H1 (cell line): ENCODE results near the gene RFTN2. TPM values are rescaled to one million over a fixed set of nuclear protein-coding genes. Genes with fewer than 3 reads are reported as not detected.

ENCODE experiments used
- CTCF ChIA-PET: fragments of 300-600 bp; sonication (Branson Sonifier 250); formaldehyde crosslinking; loops from one replicate; lab custom pipeline; 2021; ENCODE audit not compliant: partially characterized antibody; lab: Charles Lee
- POLR2A ChIA-PET: fragments of 300-600 bp; sonication (Branson Sonifier 250); formaldehyde crosslinking; loops from one replicate; lab custom pipeline; 2021; ENCODE audit warnings: inconsistent platforms; ENCODE audit not compliant: partially characterized antibody; lab: Charles Lee
- DNase-seq, 2 experiments: peaks; one replicate each; pipeline versions ENCODE4 v3.0.0 to v3.0.0-alpha.2; 2010 to 2022; ENCODE audit warnings: low spot score in 2 of 2, low read depth in 1 of 2, mixed read lengths in 1 of 2
- FAIRE-seq: peaks from 2 replicates; lab custom pipeline; 2011; peaks lifted over from hg19 to GRCh38; lab: Jason Lieb, UNC
- H2AFZ ChIP-seq: 2 replicates; pipeline ENCODE4 v1.8.1; 2012; ENCODE audit warnings: low read length, inconsistent platforms
- H2AK5ac ChIP-seq: 2 replicates; pipeline ENCODE4 v1.6.1; 2013; ENCODE audit warnings: low read depth, low read length
- H2BK120ac ChIP-seq: replicated peaks from 2 replicates; pipeline ENCODE3; 2013; ENCODE audit warnings: low read depth, low read length, inconsistent platforms
- H2BK12ac ChIP-seq: 2 replicates; pipeline ENCODE4 v1.6.1; 2013; ENCODE audit warnings: low read depth, low read length
- H2BK15ac ChIP-seq: 2 replicates; pipeline ENCODE4 v1.6.1; 2013; ENCODE audit warnings: low read length
- H2BK20ac ChIP-seq: 2 replicates; pipeline ENCODE4 v1.6.1; 2013; ENCODE audit warnings: low read length
- H2BK5ac ChIP-seq: 2 replicates; pipeline ENCODE4 v1.6.1; 2013; ENCODE audit warnings: low read depth, low read length
- H3K14ac ChIP-seq: 2 replicates; pipeline ENCODE4 v1.6.1; 2013; ENCODE audit warnings: inconsistent platforms; ENCODE audit not compliant: insufficient read length
- H3K18ac ChIP-seq: 2 replicates; pipeline ENCODE4 v1.6.1; 2013; ENCODE audit warnings: low read length; ENCODE audit errors: extremely low read depth
- H3K23ac ChIP-seq: 2 replicates; pipeline ENCODE4 v1.6.1; 2013; ENCODE audit warnings: inconsistent platforms; ENCODE audit not compliant: insufficient read length
- H3K23me2 ChIP-seq: 2 replicates; pipeline ENCODE4 v1.6.1; 2013; ENCODE audit warnings: low read depth, low read length
- H3K27ac ChIP-seq: 2 replicates; pipeline ENCODE4 v1.6.1; 2011; ENCODE audit warnings: low read depth, low read length, inconsistent platforms
- H3K27me3 ChIP-seq, 4 experiments: replicated peaks in 1 of 4; 1 replicate in 1 of 4; 2 replicates in 3 of 4; pipeline versions ENCODE4 v1.6.1 to v1.8.1; 2011 to 2013; ENCODE audit warnings: low read length in 3 of 4, mild to moderate bottlenecking in 3 of 4, inconsistent platforms in 2 of 4, mixed read lengths in 2 of 4, moderate library complexity in 1 of 4; ENCODE audit not compliant: control insufficient read depth in 3 of 4, insufficient read depth in 3 of 4; ENCODE audit errors: extremely low read depth in 1 of 4
- H3K36me3 ChIP-seq, 4 experiments: 2 replicates each; pipeline versions ENCODE4 v1.6.1 to v1.8.1; 2011 to 2013; ENCODE audit warnings: mild to moderate bottlenecking in 4 of 4, low read length in 3 of 4, moderate library complexity in 2 of 4, control low read depth in 1 of 4, inconsistent platforms in 1 of 4; ENCODE audit not compliant: insufficient read depth in 4 of 4, control insufficient read depth in 2 of 4
- H3K4ac ChIP-seq: replicated peaks from 2 replicates; pipeline ENCODE3; 2013; ENCODE audit warnings: low read length, low read depth, mixed read lengths, inconsistent platforms; ENCODE audit not compliant: insufficient read length
- H3K4me1 ChIP-seq, 4 experiments: replicated peaks in 1 of 4; 1 replicate in 1 of 4; 2 replicates in 3 of 4; pipeline versions ENCODE4 v1.6.1 to v1.8.1; 2011 to 2013; ENCODE audit warnings: low read length in 3 of 4, inconsistent platforms in 2 of 4, mixed read lengths in 1 of 4; ENCODE audit not compliant: insufficient read depth in 4 of 4, control insufficient read depth in 3 of 4
- H3K4me2 ChIP-seq, 2 experiments: 2 replicates each; pipeline versions ENCODE4 v1.6.1 to v1.8.1; 2011 to 2013; ENCODE audit warnings: low read depth in 2 of 2, low read length in 2 of 2, control low read depth in 1 of 2, inconsistent platforms in 1 of 2, mild to moderate bottlenecking in 1 of 2; ENCODE audit not compliant: insufficient read depth in 1 of 2
- H3K4me3 ChIP-seq, 4 experiments: fragments of 200-600, 300-600 bp in 1 of 4; sonication (generic), shearing (Covaris generic), sonication (Bioruptor Twin) in 1 of 4; 2 replicates each; pipeline versions ENCODE4 v1.5.1 to v1.8.1; 2011 to 2016; ENCODE audit warnings: low read length in 4 of 4, low read depth in 3 of 4, control low read depth in 2 of 4, inconsistent platforms in 2 of 4, mild to moderate bottlenecking in 2 of 4, mixed read lengths in 1 of 4, moderate library complexity in 1 of 4; ENCODE audit not compliant: insufficient read depth in 2 of 4; ENCODE audit errors: extremely low read depth in 1 of 4
- H3K56ac ChIP-seq: replicated peaks from 2 replicates; pipeline ENCODE3; 2013; ENCODE audit warnings: low read depth, mild to moderate bottlenecking, mixed read lengths, low read length, inconsistent platforms; ENCODE audit not compliant: insufficient read length
- H3K79me1 ChIP-seq: 2 replicates; pipeline ENCODE4 v1.6.1; 2013; ENCODE audit warnings: low read depth, low read length, control low read depth
- H3K79me2 ChIP-seq, 2 experiments: 2 replicates each; pipeline versions ENCODE4 v1.6.1 to v1.8.1; 2012 to 2013; ENCODE audit warnings: low read length in 2 of 2, mild to moderate bottlenecking in 2 of 2, inconsistent platforms in 1 of 2; ENCODE audit not compliant: insufficient read depth in 2 of 2, control insufficient read depth in 1 of 2
- H3K9ac ChIP-seq, 4 experiments: replicated peaks in 1 of 4; 1 replicate in 1 of 4; 2 replicates in 3 of 4; pipeline versions ENCODE4 v1.6.1 to v1.8.1; 2011 to 2013; ENCODE audit warnings: low read depth in 3 of 4, low read length in 3 of 4, control low read depth in 2 of 4, mild to moderate bottlenecking in 2 of 4, moderate library complexity in 2 of 4, inconsistent platforms in 1 of 4; ENCODE audit errors: extremely low read depth in 1 of 4
- H3K9me3 ChIP-seq, 2 experiments: 2 replicates each; pipeline versions ENCODE4 v1.6.1 to v1.8.1; 2012 to 2013; ENCODE audit warnings: mild to moderate bottlenecking in 2 of 2, moderate library complexity in 2 of 2, control low read depth in 1 of 2, inconsistent platforms in 1 of 2, low read depth in 1 of 2, low read length in 1 of 2, mixed read lengths in 1 of 2; ENCODE audit not compliant: insufficient read depth in 2 of 2
- H4K20me1 ChIP-seq, 2 experiments: replicated peaks in 1 of 2; 2 replicates each; pipeline versions ENCODE3 to v1.8.1; 2011 to 2013; ENCODE audit warnings: inconsistent platforms in 2 of 2, low read length in 2 of 2, mild to moderate bottlenecking in 1 of 2; ENCODE audit not compliant: insufficient read depth in 2 of 2, control insufficient read depth in 1 of 2
- H4K5ac ChIP-seq: 2 replicates; pipeline ENCODE4 v1.6.1; 2013; ENCODE audit warnings: low read length, low read depth, mixed read lengths, inconsistent platforms; ENCODE audit not compliant: insufficient read length
- H4K8ac ChIP-seq: 2 replicates; pipeline ENCODE4 v1.8.0; 2013; ENCODE audit warnings: mild to moderate bottlenecking, moderate library complexity, low read length, inconsistent platforms; ENCODE audit not compliant: insufficient read depth; ENCODE audit errors: extremely low read depth
- H4K91ac ChIP-seq: replicated peaks from 2 replicates; pipeline ENCODE3; 2013; ENCODE audit warnings: low read length, mixed read lengths, inconsistent platforms; ENCODE audit not compliant: insufficient read length
- BACH1 ChIP-seq: IDR thresholded peaks from 2 replicates; pipeline ENCODE4 v1.6.1; 2012; ENCODE audit warnings: low read length, improper control_type of control experiment
- BCL11A ChIP-seq, 2 experiments: IDR thresholded peaks; one replicate each; pipeline ENCODE4 v1.6.1; 2011; ENCODE audit warnings: low read depth in 2 of 2, low read length in 2 of 2, mild to moderate bottlenecking in 2 of 2
- CREB1 ChIP-seq: IDR thresholded peaks from 2 replicates; pipeline ENCODE4 v1.6.1; 2012; ENCODE audit warnings: inconsistent platforms
- HDAC2 ChIP-seq, 2 experiments: fragments of 300-600 bp in 1 of 2; sonication (generic) in 1 of 2; IDR thresholded peaks; 2 replicates each; pipeline ENCODE4 v1.6.1; 2011 to 2012; ENCODE audit warnings: low read depth in 2 of 2, low read length in 2 of 2, mild to moderate bottlenecking in 2 of 2, moderate library complexity in 2 of 2, borderline replicate concordance in 1 of 2, inconsistent platforms in 1 of 2
- HDAC6 ChIP-seq: IDR thresholded peaks from one replicate; pipeline ENCODE4 v1.7.1; 2012; ENCODE audit warnings: low read depth, mild to moderate bottlenecking, inconsistent platforms, low read length, moderate library complexity
- JUND ChIP-seq: IDR thresholded peaks from 2 replicates; pipeline ENCODE4 v1.6.1; 2011; ENCODE audit warnings: mild to moderate bottlenecking, improper control_type of control experiment, low read length
- MAFK ChIP-seq: IDR thresholded peaks from 2 replicates; pipeline ENCODE4 v1.6.1; 2012; ENCODE audit warnings: low read depth, mild to moderate bottlenecking, improper control_type of control experiment, low read length
- POLR2A ChIP-seq, 2 experiments: IDR thresholded peaks; 1 replicate in 1 of 2; 2 replicates in 1 of 2; pipeline ENCODE4 v1.6.1; 2011; ENCODE audit warnings: low read depth in 2 of 2, low read length in 2 of 2, mild to moderate bottlenecking in 2 of 2; ENCODE audit errors: control extremely low read depth in 1 of 2
- RAD21 ChIP-seq, 2 experiments: IDR thresholded peaks in 1 of 2; conservative IDR thresholded peaks in 1 of 2; 2 replicates each; pipeline ENCODE4 v1.6.1; 2011; ENCODE audit warnings: low read depth in 2 of 2, low read length in 2 of 2, improper control_type of control experiment in 1 of 2, inconsistent platforms in 1 of 2, mild to moderate bottlenecking in 1 of 2, moderate library complexity in 1 of 2
- RFX5 ChIP-seq: IDR thresholded peaks from 2 replicates; pipeline ENCODE4 v1.6.1; 2011; ENCODE audit warnings: low read depth, low read length, improper control_type of control experiment, borderline replicate concordance
- SIX5 ChIP-seq: IDR thresholded peaks from 2 replicates; pipeline ENCODE4 v1.6.1; 2011; ENCODE audit warnings: mild to moderate bottlenecking, low read depth, low read length
- TBP ChIP-seq: IDR thresholded peaks from 2 replicates; pipeline ENCODE4 v1.6.1; 2011; ENCODE audit warnings: low read depth, low read length, improper control_type of control experiment
- ZNF274 ChIP-seq: IDR thresholded peaks from 2 replicates; pipeline ENCODE4 v1.7.0; 2012; ENCODE audit warnings: low read length, borderline replicate concordance; ENCODE audit errors: extremely low read depth
- WGBS, 2 experiments: shearing (Covaris generic) in 1 of 2; methylation state at CpG; one replicate each; pipeline versions ENCODE4 v1.1.6 to v1.1.7; 2013 to 2015; ENCODE audit warnings: low lambda C conversion rate in 2 of 2, mixed read lengths in 2 of 2, inconsistent platforms in 1 of 2, low coverage in 1 of 2, missing lambda C conversion rate in 1 of 2; ENCODE audit not compliant: insufficient replicate concordance in 2 of 2, insufficient coverage in 1 of 2, insufficient read length in 1 of 2; ENCODE audit errors: extremely low coverage in 1 of 2, missing lambda C conversion rate in 1 of 2; 5-methylcytosine and 5-hydroxymethylcytosine counted together
- polyA plus RNA-seq, 7 experiments: library from polyadenylated mRNA; depleted of rRNA in 3 of 7; stranded (reverse) in 5 of 7; unstranded in 2 of 7; fragments of >200 nt in 5 of 7; fragments of 200-250 nt in 2 of 7; gene quantifications; 1 replicate in 5 of 7; 2 replicates in 1 of 7; 4 replicates in 1 of 7; pipeline versions ENCODE4 v1.2.1 to v1.2.3, GENCODE V29; 2011 to 2013; ENCODE audit warnings: missing spikeins in 2 of 7, mixed read lengths in 2 of 7
- total RNA-seq: library from RNA; stranded (reverse); fragmentation: NEBNext Ultra II Directional; extraction: Animal tissue kit (Norgen Biotek cat#: 25700); gene quantifications from 2 replicates; pipeline ENCODE4 v1.2.1, GENCODE V29; 2021
- TF ChIP-seq, protein P1 (sequence below): IDR thresholded peaks from 2 replicates; pipeline ENCODE4 v1.6.1; 2011; ENCODE audit warnings: low read length, improper control_type of control experiment

The RFTN2 gene
- total and polyA plus RNA-seq, 2 of the 8 experiments (the other 6 are each of a cell fraction or from before 2014, with no cell fraction given), result 2.3 to 2.4 TPM

DNA sequence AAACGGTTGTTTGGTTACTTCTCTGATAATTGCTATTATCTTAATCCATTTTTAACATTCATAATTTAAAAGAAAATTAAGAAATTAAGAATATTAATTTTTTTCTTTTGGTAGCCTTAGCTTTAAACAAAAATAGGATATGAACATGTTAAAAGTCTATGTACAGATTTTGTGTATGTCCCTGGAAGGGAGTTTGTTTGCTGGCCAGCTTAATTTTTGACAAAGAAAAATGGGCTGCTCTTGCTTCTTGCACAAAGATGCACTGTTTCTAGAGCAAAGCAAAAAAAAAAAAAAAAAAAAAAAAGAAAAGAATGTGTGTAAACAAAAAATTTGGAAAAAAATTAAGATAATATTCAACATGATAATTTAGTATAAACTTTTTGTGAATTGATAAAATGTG, 1.3 kb downstream of the RFTN2 start:
- no peak overlapping the region for H2AFZ ChIP-seq
- peaks cover 0 to 9% (median 5%) of the 10 kb centered on the region in 4 experiments; a peak in 5 of 7 replicates for H3K4me1 ChIP-seq
- POLR2A ChIA-PET, result interaction anchor here (2.0 kb wide), 1 partner anchor 174 kb away, joined by 5 read pairs; the partner anchor contains the start of genes HSPD1 and HSPE1
- H2BK5ac ChIP-seq, result no peak overlapping the region
- no peak overlapping the region for H4K8ac ChIP-seq
- 0 out of 4 replicates have a peak overlapping the region, but pooled peaks of 1 of the 2 experiments have one; percentile 8 for H3K4me2 ChIP-seq
- no peak overlapping the region for H2BK15ac ChIP-seq
- no peak overlapping the region for H3K56ac ChIP-seq
- H2BK12ac ChIP-seq, result no peak overlapping the region
- no peaks in the 10 kb centered on the region for H3K79me1 ChIP-seq
- no peak overlapping the region for H3K4me3 ChIP-seq
- no peak for FAIRE-seq
- no peaks in the 10 kb centered on the region for H4K20me1 ChIP-seq
- no peak overlapping the region for H3K18ac ChIP-seq
- no peak for TF ChIP-seq TBP
- no peak for TF ChIP-seq ZNF274
- TF ChIP-seq, protein P1, sequence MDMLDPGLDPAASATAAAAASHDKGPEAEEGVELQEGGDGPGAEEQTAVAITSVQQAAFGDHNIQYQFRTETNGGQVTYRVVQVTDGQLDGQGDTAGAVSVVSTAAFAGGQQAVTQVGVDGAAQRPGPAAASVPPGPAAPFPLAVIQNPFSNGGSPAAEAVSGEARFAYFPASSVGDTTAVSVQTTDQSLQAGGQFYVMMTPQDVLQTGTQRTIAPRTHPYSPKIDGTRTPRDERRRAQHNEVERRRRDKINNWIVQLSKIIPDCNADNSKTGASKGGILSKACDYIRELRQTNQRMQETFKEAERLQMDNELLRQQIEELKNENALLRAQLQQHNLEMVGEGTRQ, result no peak
- TF ChIP-seq BCL11A (IDR thresholded peaks at IDR 0.05; ENCODE audit: low read depth in 2 of 2, low read length in 2 of 2), result no peak
- no peak for TF ChIP-seq HDAC2 (IDR thresholded peaks at IDR 0.05; ENCODE audit: borderline replicate concordance in 1 of 2, low read depth in 2 of 2, low read length in 2 of 2)
- TF ChIP-seq HDAC6, result no peak
- no peak for TF ChIP-seq MAFK
- no peak for TF ChIP-seq RFX5
- no peak for TF ChIP-seq SIX5
- no peak for TF ChIP-seq CREB1
- no peak for TF ChIP-seq POLR2A (IDR thresholded peaks at IDR 0.05; ENCODE audit: control extremely low read depth in 1 of 2, low read depth in 2 of 2, low read length in 2 of 2)
- TF ChIP-seq BACH1, result no peak
- no peak for TF ChIP-seq RAD21 (IDR thresholded peaks at IDR 0.05 in 1 of 2, conservative IDR thresholded peaks at IDR 0.05 in 1 of 2; ENCODE audit: low read depth in 2 of 2, low read length in 2 of 2)
- no peak for TF ChIP-seq JUND
- TF ChIP-seq, all 59 proteins: peak for 0
- Histone ChIP-seq H4K91ac (no peak overlapping the region), H3K23me2 (no peaks in the 10 kb centered on the region), H3K9ac (no peak overlapping the region), H3K9me3 (no peaks in the 10 kb centered on the region), H2AK5ac (no peak overlapping the region), H3K14ac (no peak overlapping the region), H3K4ac (no peak overlapping the region), H3K27ac (no peak overlapping the region), H2BK120ac (no peak overlapping the region), H2BK20ac (no peak overlapping the region), H3K36me3 (no peaks in the 10 kb centered on the region), H3K27me3 (no peaks in the 10 kb centered on the region), H3K79me2 (no peaks in the 10 kb centered on the region), H3K23ac (no peak overlapping the region), H4K5ac (no peak overlapping the region)
- 72% methylated on average over 1 of the region's 1 CpG; no CpG with 5 or more reads in 1 of the 2 experiments for WGBS, 2 experiments
- no peak for DNase-seq
- CTCF ChIA-PET, result no interaction called here
